GM19238 (cell line): ENCODE data around the gene RAMP1.
"Not testable (repeated sequence)": the region's sequence is repeated elsewhere in the genome, so short reads cannot be mapped to it uniquely, and the experiment has no call there.

ENCODE experiments used
- DNase-seq: peaks from one replicate; pipeline ENCODE4 v3.0.0; 2011; ENCODE audit warnings: low spot score; ENCODE audit not compliant: insufficient read length

RAMP1 gene

DNA sequence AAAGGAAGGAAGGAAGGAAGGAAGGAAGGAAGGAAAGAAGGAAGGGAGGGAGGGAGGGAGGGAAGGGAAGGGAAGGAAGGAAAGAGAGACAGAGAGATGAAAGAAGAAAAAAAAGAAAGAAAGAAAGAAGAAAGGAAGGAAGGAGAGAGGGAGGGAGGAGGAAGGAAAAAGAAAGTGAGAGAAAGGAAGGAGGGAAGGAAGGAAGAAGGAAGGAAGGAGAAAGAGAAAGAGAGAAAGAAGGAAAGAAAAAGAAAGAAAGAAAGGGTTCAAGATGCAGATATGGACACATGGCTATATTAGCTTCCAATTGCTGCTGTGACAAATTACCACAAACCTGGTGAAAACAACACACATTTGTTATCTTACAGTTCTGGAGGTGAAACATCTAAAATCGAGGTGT, 87.0 kb downstream of the RAMP1 start:
- no peak for DNase-seq

GRCh38 chr2:237951354-237951753, 91.9 kb downstream of the RAMP1 start:
- not testable (repeated sequence) for DNase-seq

DNA sequence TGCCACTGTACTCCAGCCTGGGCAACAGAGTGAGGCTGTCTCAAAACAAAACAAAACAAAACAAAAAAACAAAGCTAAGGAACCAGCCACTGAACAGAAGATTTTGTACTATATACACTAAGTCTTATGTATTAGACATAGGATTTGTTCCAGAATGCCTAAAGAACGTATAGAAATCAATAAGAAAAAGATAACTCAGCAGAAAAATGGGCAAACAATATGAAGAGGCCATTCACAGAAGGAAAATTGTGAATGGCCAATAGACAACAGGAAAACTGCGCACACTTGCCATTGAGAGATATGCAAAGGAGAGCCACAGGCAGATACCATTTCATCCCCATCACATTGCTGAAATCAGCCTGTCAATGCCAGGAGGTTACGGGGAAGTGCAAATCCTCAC, 92.5 kb downstream of the RAMP1 start:
- DNase-seq, result no peak

GRCh38 chr2:237952851-237953250, 93.4 kb downstream of the RAMP1 start:
- DNase-seq, result no peak

GRCh38 chr2:237955640-237956401, 96.4 kb downstream of the RAMP1 start:
- DNase-seq, result no peak

GRCh38 chr2:237956402-237956736, 96.9 kb downstream of the RAMP1 start:
- no peak for DNase-seq

GRCh38 chr2:237961637-237962036, 102.2 kb downstream of the RAMP1 start:
- no peak for DNase-seq
